ENCODE results near the gene REV3L.

REV3L gene

GRCh38 chr6:111503660-111504059 lies 20.6 kb upstream of the REV3L start:
- no peak overlapping the region for H3K27ac ChIP-seq

GRCh38 chr6:111503194-111503593 lies 20.2 kb upstream of the REV3L start:
- no peak for TF ChIP-seq CTCF (IDR thresholded peaks at IDR 0.05)
- no peak for TF ChIP-seq ZFX (IDR thresholded peaks at IDR 0.05; ENCODE audit: borderline replicate concordance)
- H3K27ac ChIP-seq, result no peak overlapping the region

More at GRCh38 chr6:111503660-111504059, 20.6 kb upstream of the REV3L start:
- no peak for TF ChIP-seq ZFX (IDR thresholded peaks at IDR 0.05; ENCODE audit: borderline replicate concordance)
- TF ChIP-seq CTCF (IDR thresholded peaks at IDR 0.05), result no peak

- H3K27ac ChIP-seq, result no peak overlapping the region
- no peak for TF ChIP-seq CTCF (IDR thresholded peaks at IDR 0.05)
- TF ChIP-seq ZFX (IDR thresholded peaks at IDR 0.05; ENCODE audit: borderline replicate concordance), result no peak
Observed at GRCh38 chr6:111502154-111502553, 19.1 kb upstream of the REV3L start.

- no peak overlapping the region for H3K27ac ChIP-seq
- TF ChIP-seq ZFX (IDR thresholded peaks at IDR 0.05; ENCODE audit: borderline replicate concordance), result no peak
- TF ChIP-seq CTCF (IDR thresholded peaks at IDR 0.05), result no peak
Observed at GRCh38 chr6:111499269-111499793, 16.3 kb upstream of the REV3L start.

- no peak overlapping the region for H3K27ac ChIP-seq
- TF ChIP-seq CTCF (IDR thresholded peaks at IDR 0.05), result no peak
- TF ChIP-seq ZFX (IDR thresholded peaks at IDR 0.05; ENCODE audit: borderline replicate concordance), result no peak
Observed at GRCh38 chr6:111494951-111495635, 12.1 kb upstream of the REV3L start.

- no peak overlapping the region for H3K27ac ChIP-seq
- TF ChIP-seq CTCF (IDR thresholded peaks at IDR 0.05) (no peak), ZFX (IDR thresholded peaks at IDR 0.05; ENCODE audit: borderline replicate concordance) (no peak)
Observed at GRCh38 chr6:111492499-111492898, 9.5 kb upstream of the REV3L start.

GRCh38 chr6:111490067-111490466 lies 7.0 kb upstream of the REV3L start:
- H3K27ac ChIP-seq, result no peak overlapping the region
- TF ChIP-seq CTCF (IDR thresholded peaks at IDR 0.05) (no peak), ZFX (IDR thresholded peaks at IDR 0.05; ENCODE audit: borderline replicate concordance) (no peak)
